Kidney tubule cell (primary cell): ENCODE measurements around the gene COL15A1.

Experiments
- DNase-seq: peaks from one replicate; pipeline ENCODE4 v3.0.0-alpha.2; 2018; ENCODE audit warnings: low spot score

The COL15A1 gene

GRCh38 chr9:98972716-98973115 lies 29.0 kb downstream of the COL15A1 start:
- DNase-seq = no peak

- DNase-seq = no peak
These were observed 29.5 kb downstream of the COL15A1 start for GRCh38 chr9:98973171-98973570.

GRCh38 chr9:98973576-98973975 lies 29.9 kb downstream of the COL15A1 start:
- no peak for DNase-seq

GRCh38 chr9:98974106-98974505 lies 30.4 kb downstream of the COL15A1 start:
- no peak for DNase-seq

- no peak for DNase-seq
These were observed 30.8 kb downstream of the COL15A1 start for GRCh38 chr9:98974554-98974953.

- DNase-seq = peak; percentile 81
These were observed 31.4 kb downstream of the COL15A1 start for GRCh38 chr9:98974994-98975712.

GRCh38 chr9:98975838-98976237 lies 32.1 kb downstream of the COL15A1 start:
- DNase-seq = no peak

GRCh38 chr9:98977246-98977714 lies 33.6 kb downstream of the COL15A1 start:
- DNase-seq = no peak

- no peak for DNase-seq
These were observed 34.1 kb downstream of the COL15A1 start for GRCh38 chr9:98977813-98978212.

- peak; percentile 26 for DNase-seq
These were observed 34.5 kb downstream of the COL15A1 start for GRCh38 chr9:98978231-98978681.

GRCh38 chr9:98980291-98980690 lies 36.6 kb downstream of the COL15A1 start:
- no peak for DNase-seq

- peak; percentile 35 for DNase-seq
These were observed 39.9 kb downstream of the COL15A1 start for GRCh38 chr9:98983295-98984268.

GRCh38 chr9:98985596-98985995 lies 41.9 kb downstream of the COL15A1 start:
- DNase-seq = no peak

GRCh38 chr9:98986866-98987651 lies 43.4 kb downstream of the COL15A1 start:
- no peak for DNase-seq

GRCh38 chr9:98989036-98990000 lies 45.6 kb downstream of the COL15A1 start:
- DNase-seq = peak; percentile 98

GRCh38 chr9:98990181-98990870 lies 46.6 kb downstream of the COL15A1 start:
- no peak for DNase-seq

GRCh38 chr9:98992107-98992884 lies 48.6 kb downstream of the COL15A1 start:
- DNase-seq = no peak

- DNase-seq = peak; percentile 68
These were observed 49.3 kb downstream of the COL15A1 start for GRCh38 chr9:98992885-98993569.

- peak; percentile 79 for DNase-seq
These were observed 49.9 kb downstream of the COL15A1 start for GRCh38 chr9:98993570-98993945.
